GM12878 (cell line): ENCODE results near the gene IFT172. TPM values are rescaled to one million over a fixed set of nuclear protein-coding genes. Genes with fewer than 3 reads are reported as not detected.

Source experiments
- CBFB ChIP-seq: IDR thresholded peaks from 2 replicates; pipeline ENCODE4 v1.6.1; 2016; ENCODE audit warnings: antibody characterized with exemption, low read depth
- CBX3 ChIP-seq: fragments of 200-600 bp; sonication (generic); IDR thresholded peaks from 2 replicates; pipeline ENCODE4 v1.6.1; 2016; ENCODE audit warnings: low read depth, borderline replicate concordance
- CHD2 ChIP-seq: IDR thresholded peaks from 2 replicates; pipeline ENCODE4 v1.6.1; 2011; ENCODE audit warnings: low read depth, low read length, improper control_type of control experiment, borderline replicate concordance
- DPF2 ChIP-seq: fragments of 450-650 bp; IDR thresholded peaks from 2 replicates; pipeline ENCODE4 v1.6.1; 2017; ENCODE audit warnings: mild to moderate bottlenecking
- IRF4 ChIP-seq: IDR thresholded peaks from 2 replicates; pipeline ENCODE4 v1.6.1; 2011; ENCODE audit warnings: low read depth, low read length
- MEF2B ChIP-seq: fragments of 450-650 bp; IDR thresholded peaks from 2 replicates; pipeline ENCODE4 v1.6.1; 2018; ENCODE audit warnings: mild to moderate bottlenecking, moderate library complexity; ENCODE audit not compliant: partially characterized antibody, poor library complexity, severe bottlenecking
- MYB ChIP-seq: fragments of 150-350 bp; IDR thresholded peaks from 2 replicates; pipeline ENCODE4 v1.6.1; 2014; ENCODE audit warnings: mild to moderate bottlenecking, low read depth, low read length, borderline replicate concordance
- POLR2A ChIP-seq: IDR thresholded peaks from 2 replicates; pipeline ENCODE4 v1.6.1; 2011; ENCODE audit warnings: low read depth, mild to moderate bottlenecking, low read length
- RUNX3 ChIP-seq: IDR thresholded peaks from 2 replicates; pipeline ENCODE4 v1.6.1; 2012; ENCODE audit warnings: low read length, inconsistent platforms
- TARDBP ChIP-seq: IDR thresholded peaks from 2 replicates; pipeline ENCODE4 v1.6.1; 2016; ENCODE audit warnings: borderline replicate concordance
- ZNF622 ChIP-seq: fragments of 450-650 bp; IDR thresholded peaks from 2 replicates; pipeline ENCODE4 v1.6.1; 2017; ENCODE audit warnings: mild to moderate bottlenecking, inconsistent platforms
- polyA plus RNA-seq, 11 experiments: library from polyadenylated mRNA; depleted of rRNA in 4 of 11; unstranded in 6 of 11; stranded (reverse) in 5 of 11; fragments of >200 nt; fragmentation: Nextera tagmentation in 4 of 11; fragmentation: Illumina TruSeq in 1 of 11; extraction: Ambion mirVana in 4 of 11; extraction: Trizol in 1 of 11; gene quantifications; 1 replicate in 1 of 11; 2 replicates in 10 of 11; pipeline versions ENCODE4 v1.2.1 to v1.2.3, GENCODE V29; 2011 to 2016; ENCODE audit warnings: inconsistent platforms in 2 of 11, missing spikeins in 2 of 11, low read depth in 1 of 11
- total RNA-seq, 4 experiments: library from RNA; depleted of rRNA in 3 of 4; stranded (reverse); fragments of >200 nt in 3 of 4; fragmentation: Illumina TruSeq in 1 of 4; extraction: Trizol in 1 of 4; gene quantifications; 2 replicates each; pipeline versions ENCODE4 v1.2.1 to v1.2.3, GENCODE V29; 2013 to 2021
- TF ChIP-seq, protein P1 (sequence below): fragments of 450-650 bp; IDR thresholded peaks from 2 replicates; pipeline ENCODE4 v1.6.1; 2017; ENCODE audit warnings: mild to moderate bottlenecking, low read depth, inconsistent platforms; ENCODE audit not compliant: poor library complexity, severe bottlenecking

IFT172 gene
- total and polyA plus RNA-seq, 10 of the 15 experiments (the other 5 are each of a cell fraction or from before 2014, with no cell fraction given), result 2.4 to 8.6 (median 6.2) TPM

- TF ChIP-seq MYB (no peak), MEF2B (no peak), ZNF622 (no peak), DPF2 (no peak), IRF4 (no peak), CBX3 (no peak), CBFB (no peak), TARDBP (no peak), RUNX3 (no peak), CHD2 (no peak), POLR2A (no peak)
- TF ChIP-seq, protein P1, sequence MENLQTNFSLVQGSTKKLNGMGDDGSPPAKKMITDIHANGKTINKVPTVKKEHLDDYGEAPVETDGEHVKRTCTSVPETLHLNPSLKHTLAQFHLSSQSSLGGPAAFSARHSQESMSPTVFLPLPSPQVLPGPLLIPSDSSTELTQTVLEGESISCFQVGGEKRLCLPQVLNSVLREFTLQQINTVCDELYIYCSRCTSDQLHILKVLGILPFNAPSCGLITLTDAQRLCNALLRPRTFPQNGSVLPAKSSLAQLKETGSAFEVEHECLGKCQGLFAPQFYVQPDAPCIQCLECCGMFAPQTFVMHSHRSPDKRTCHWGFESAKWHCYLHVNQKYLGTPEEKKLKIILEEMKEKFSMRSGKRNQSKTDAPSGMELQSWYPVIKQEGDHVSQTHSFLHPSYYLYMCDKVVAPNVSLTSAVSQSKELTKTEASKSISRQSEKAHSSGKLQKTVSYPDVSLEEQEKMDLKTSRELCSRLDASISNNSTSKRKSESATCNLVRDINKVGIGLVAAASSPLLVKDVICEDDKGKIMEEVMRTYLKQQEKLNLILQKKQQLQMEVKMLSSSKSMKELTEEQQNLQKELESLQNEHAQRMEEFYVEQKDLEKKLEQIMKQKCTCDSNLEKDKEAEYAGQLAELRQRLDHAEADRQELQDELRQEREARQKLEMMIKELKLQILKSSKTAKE, result no peak
Measured at GRCh38 chr2:27496357-27497287, 7.1 kb upstream of the IFT172 start, which contains the start of gene GCKR (continued).
